ENCODE measurements around the gene RALB.

DNA sequence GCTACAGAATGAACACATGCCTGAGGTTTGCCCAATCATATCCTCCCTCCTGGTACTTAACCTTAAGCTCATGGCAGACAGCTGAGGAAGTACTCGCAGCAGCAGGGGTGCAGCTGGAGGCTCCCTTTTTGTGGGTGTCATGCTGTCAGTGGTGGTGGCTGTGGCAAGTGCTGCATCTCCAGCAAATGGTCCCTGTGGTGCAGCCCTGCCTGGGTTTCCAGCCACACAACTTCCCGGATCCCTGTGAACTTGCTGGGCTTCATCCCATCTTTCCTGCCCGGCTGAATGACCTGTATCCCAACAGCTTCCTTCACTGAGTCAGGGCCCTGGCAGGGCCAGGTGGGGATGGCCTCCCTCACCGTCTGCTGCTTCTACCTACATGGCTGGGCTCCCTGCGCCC, 34.5 kb upstream of the RALB start:
- TF ChIP-seq, protein P1, sequence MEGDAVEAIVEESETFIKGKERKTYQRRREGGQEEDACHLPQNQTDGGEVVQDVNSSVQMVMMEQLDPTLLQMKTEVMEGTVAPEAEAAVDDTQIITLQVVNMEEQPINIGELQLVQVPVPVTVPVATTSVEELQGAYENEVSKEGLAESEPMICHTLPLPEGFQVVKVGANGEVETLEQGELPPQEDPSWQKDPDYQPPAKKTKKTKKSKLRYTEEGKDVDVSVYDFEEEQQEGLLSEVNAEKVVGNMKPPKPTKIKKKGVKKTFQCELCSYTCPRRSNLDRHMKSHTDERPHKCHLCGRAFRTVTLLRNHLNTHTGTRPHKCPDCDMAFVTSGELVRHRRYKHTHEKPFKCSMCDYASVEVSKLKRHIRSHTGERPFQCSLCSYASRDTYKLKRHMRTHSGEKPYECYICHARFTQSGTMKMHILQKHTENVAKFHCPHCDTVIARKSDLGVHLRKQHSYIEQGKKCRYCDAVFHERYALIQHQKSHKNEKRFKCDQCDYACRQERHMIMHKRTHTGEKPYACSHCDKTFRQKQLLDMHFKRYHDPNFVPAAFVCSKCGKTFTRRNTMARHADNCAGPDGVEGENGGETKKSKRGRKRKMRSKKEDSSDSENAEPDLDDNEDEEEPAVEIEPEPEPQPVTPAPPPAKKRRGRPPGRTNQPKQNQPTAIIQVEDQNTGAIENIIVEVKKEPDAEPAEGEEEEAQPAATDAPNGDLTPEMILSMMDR (IDR thresholded peaks at IDR 0.05) = no peak
- TF ChIP-seq POLR2A (IDR thresholded peaks at IDR 0.05) (no peak), POLR2AphosphoS5 (IDR thresholded peaks at IDR 0.05) (no peak)

Measured in transverse colon (tissue), 4 donors.